ENCODE measurements around the gene KREMEN1. TPM values are rescaled to one million over a fixed set of nuclear protein-coding genes. Genes with fewer than 3 reads are reported as not detected.

The KREMEN1 gene, protein sequence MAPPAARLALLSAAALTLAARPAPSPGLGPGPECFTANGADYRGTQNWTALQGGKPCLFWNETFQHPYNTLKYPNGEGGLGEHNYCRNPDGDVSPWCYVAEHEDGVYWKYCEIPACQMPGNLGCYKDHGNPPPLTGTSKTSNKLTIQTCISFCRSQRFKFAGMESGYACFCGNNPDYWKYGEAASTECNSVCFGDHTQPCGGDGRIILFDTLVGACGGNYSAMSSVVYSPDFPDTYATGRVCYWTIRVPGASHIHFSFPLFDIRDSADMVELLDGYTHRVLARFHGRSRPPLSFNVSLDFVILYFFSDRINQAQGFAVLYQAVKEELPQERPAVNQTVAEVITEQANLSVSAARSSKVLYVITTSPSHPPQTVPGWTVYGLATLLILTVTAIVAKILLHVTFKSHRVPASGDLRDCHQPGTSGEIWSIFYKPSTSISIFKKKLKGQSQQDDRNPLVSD
- 10 to 100 TPM; 54.5 to 54.9 TPM for total RNA-seq
- polyA plus RNA-seq (ENCODE audit: insufficient read depth, low read depth, low replicate concordance) = 42.5 TPM
- long read RNA-seq, donor 1, full-length matches to known transcripts = 2 of 2 reads
- long read RNA-seq, donor 1, partial matches to known transcripts = 0 of 2 reads
- long read RNA-seq, donor 1, other reads (novel, unspliced or antisense) = 0 of 2 reads
- long read RNA-seq, donor 2, full-length matches to known transcripts = 2 of 2 reads
- long read RNA-seq, donor 2, partial matches to known transcripts = 0 of 2 reads
- long read RNA-seq, donor 2, other reads (novel, unspliced or antisense) = 0 of 2 reads

DNA sequence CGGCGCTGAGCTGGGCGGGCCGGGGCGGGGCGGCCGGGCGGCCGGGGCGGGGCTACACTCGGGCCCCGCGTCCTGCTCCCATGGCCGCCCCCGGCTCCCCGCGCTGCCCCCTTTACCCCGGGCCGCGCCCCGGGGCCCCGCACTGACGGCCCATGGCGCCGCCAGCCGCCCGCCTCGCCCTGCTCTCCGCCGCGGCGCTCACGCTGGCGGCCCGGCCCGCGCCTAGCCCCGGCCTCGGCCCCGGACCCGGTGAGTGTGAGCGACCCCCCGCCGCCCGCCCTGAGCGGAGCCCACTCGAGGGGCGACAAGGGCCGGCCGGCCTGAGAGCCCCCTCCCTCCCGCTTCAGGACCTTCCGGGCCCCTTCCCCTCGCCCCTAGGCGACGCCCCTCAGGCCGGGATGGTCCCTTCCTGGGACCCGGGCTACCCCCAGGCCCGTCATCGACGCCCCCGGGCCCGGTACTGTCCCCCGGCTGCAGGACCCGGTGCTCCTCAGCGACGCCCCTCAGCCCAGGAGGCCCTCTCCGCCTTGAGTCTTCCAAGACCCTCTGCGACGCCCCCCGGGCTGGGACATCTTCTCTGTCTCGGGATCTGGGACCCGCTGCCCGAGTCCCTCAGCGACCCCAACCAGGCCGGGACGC, at the start of gene KREMEN1:
TSS of gene KREMEN1 (plus strand) at position 57 of the 639 bp plus-strand sequence. CDS start at position 153, 96 bp downstream.
- 0 to 1% methylated on average over 11 to 53 of the region's 76 CpGs for WGBS, 2 donors
- no peak for DNase-seq
- Histone ChIP-seq H3K9me3 (no peaks in the 10 kb centered on the region), H3K27me3 (no peaks in the 10 kb centered on the region), H3K4me1 (peaks cover 31% of the 10 kb centered on the region), H3K27ac (peak within 1 kb of the TSS; percentile 76 to 84), H3K36me3 (ENCODE audit: low read depth, missing control alignments) (no peaks in the 10 kb centered on the region), H3K4me3 (peak within 1 kb of the TSS; percentile 69 to 84)
- intact Hi-C loops (cut with DNase I; ENCODE audit: low total_unique reads) = no loop called here
- no peak for TF ChIP-seq POLR2A (IDR thresholded peaks at IDR 0.05)
- TF ChIP-seq, protein P1, sequence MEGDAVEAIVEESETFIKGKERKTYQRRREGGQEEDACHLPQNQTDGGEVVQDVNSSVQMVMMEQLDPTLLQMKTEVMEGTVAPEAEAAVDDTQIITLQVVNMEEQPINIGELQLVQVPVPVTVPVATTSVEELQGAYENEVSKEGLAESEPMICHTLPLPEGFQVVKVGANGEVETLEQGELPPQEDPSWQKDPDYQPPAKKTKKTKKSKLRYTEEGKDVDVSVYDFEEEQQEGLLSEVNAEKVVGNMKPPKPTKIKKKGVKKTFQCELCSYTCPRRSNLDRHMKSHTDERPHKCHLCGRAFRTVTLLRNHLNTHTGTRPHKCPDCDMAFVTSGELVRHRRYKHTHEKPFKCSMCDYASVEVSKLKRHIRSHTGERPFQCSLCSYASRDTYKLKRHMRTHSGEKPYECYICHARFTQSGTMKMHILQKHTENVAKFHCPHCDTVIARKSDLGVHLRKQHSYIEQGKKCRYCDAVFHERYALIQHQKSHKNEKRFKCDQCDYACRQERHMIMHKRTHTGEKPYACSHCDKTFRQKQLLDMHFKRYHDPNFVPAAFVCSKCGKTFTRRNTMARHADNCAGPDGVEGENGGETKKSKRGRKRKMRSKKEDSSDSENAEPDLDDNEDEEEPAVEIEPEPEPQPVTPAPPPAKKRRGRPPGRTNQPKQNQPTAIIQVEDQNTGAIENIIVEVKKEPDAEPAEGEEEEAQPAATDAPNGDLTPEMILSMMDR (IDR thresholded peaks at IDR 0.05) = no peak

DNA sequence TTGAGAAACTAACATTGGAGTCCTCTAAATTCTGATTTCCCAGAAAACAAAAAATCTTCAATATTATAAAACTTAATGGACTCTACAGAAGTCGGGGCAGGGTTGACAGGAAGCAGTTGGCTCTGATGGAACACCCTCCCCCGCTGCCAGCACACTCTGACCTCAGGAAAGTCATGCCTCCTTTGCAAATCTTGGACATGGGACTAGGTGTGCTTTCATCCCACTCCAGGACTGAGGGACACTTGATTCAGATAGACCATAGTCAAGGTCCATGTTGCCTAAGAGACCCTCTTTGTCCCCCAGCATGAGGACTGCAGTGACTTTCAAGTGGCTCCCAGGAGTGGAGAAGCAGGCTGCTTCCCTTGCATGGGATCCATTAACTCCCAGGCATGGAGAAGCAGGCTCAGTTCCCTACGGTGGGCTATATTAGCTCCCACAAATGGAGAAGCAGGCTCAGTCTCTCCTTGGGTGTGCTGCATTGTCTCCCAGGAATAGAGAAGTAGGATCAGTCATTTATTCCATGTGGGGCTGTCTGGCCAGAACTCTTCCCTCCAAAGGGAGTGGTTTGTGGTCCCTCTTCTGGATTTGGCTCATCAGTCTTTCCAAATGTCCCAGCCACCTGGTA, 49.6 kb upstream of the KREMEN1 start:
- 68 to 71% methylated on average over 3 of the region's 3 CpGs for WGBS, 2 donors
- no peak for DNase-seq
- Histone ChIP-seq H3K27me3 (no peaks in the 10 kb centered on the region), H3K9me3 (no peaks in the 10 kb centered on the region), H3K27ac (no peak overlapping the region), H3K36me3 (ENCODE audit: low read depth, missing control alignments) (no peaks in the 10 kb centered on the region), H3K4me1 (no peaks in the 10 kb centered on the region), H3K4me3 (no peak overlapping the region)
- intact Hi-C loops (cut with DNase I; ENCODE audit: low total_unique reads) = no loop called here
- no peak for TF ChIP-seq POLR2A (IDR thresholded peaks at IDR 0.05)
- TF ChIP-seq, protein P1 (IDR thresholded peaks at IDR 0.05) = no peak

- Histone ChIP-seq H3K4me1 (peaks cover 13% of the 10 kb centered on the region), H3K27me3 (no peaks in the 10 kb centered on the region), H3K9me3 (no peaks in the 10 kb centered on the region), H3K27ac (no peak overlapping the region), H3K4me3 (no peak overlapping the region), H3K36me3 (ENCODE audit: low read depth, missing control alignments) (no peaks in the 10 kb centered on the region)
- intact Hi-C loops (cut with DNase I; ENCODE audit: low total_unique reads) = no loop called here
- TF ChIP-seq, protein P1 (IDR thresholded peaks at IDR 0.05) = no peak
- TF ChIP-seq POLR2A (IDR thresholded peaks at IDR 0.05) = no peak
- 92 to 93% methylated on average over 3 of the region's 3 CpGs for WGBS, 2 donors
- no peak for DNase-seq
These were observed 46.3 kb upstream of the KREMEN1 start for GRCh38 chr22:29026579-29026978.

- H3K27ac ChIP-seq = no peak overlapping the region
- no peak for TF ChIP-seq POLR2A (IDR thresholded peaks at IDR 0.05)
- TF ChIP-seq, protein P1 (IDR thresholded peaks at IDR 0.05) = no peak
- DNase-seq = no peak
- H3K27me3 ChIP-seq = no peaks in the 10 kb centered on the region
- no peaks in the 10 kb centered on the region for H3K9me3 ChIP-seq
- WGBS, 2 donors = 89 to 92% methylated on average over 4 of the region's 4 CpGs
- peaks cover 26% of the 10 kb centered on the region for H3K4me1 ChIP-seq
- H3K4me3 ChIP-seq = no peak overlapping the region
- intact Hi-C loops (cut with DNase I; ENCODE audit: low total_unique reads) = no loop called here
- H3K36me3 ChIP-seq (ENCODE audit: low read depth, missing control alignments) = no peaks in the 10 kb centered on the region
These were observed 44.4 kb upstream of the KREMEN1 start for GRCh38 chr22:29028468-29028867.
